Body of pancreas (tissue), 4 donors: Measurements from ENCODE around the gene HS3ST4.

Experiments
- CTCF ChIP-seq, 7 experiments: fragments of 450-650 bp in 4 of 7; fragments of 200-600 bp in 3 of 7; sonication (generic) in 3 of 7; IDR thresholded peaks; one replicate each; pipeline ENCODE4 v1.5.1; 2016 to 2019; ENCODE audit warnings: antibody characterized with exemption in 7 of 7
- POLR2A ChIP-seq, 3 donors: fragments of 450-650 bp; IDR thresholded peaks; one replicate each; pipeline ENCODE4 v1.6.1; 2016; ENCODE audit warnings: antibody characterized with exemption in 3 of 3, mild to moderate bottlenecking in 2 of 3

GRCh38 chr16:25988882-25989281 lies 297.1 kb downstream of the HS3ST4 start:
- TF ChIP-seq POLR2A (IDR thresholded peaks at IDR 0.05) (no peak), CTCF (IDR thresholded peaks at IDR 0.05) (no peak)
